Parathyroid adenoma (tissue), 2 donors: Measurements from ENCODE around the gene GPS1.

Source experiments
- H2AFZ ChIP-seq: fragments of 300-600 bp; sonication (generic); one replicate; pipeline ENCODE4 v1.7.0; 2017; ENCODE audit warnings: antibody characterized with exemption, mild to moderate bottlenecking
- H3K27ac ChIP-seq: fragments of 300-600 bp; sonication (generic); one replicate; pipeline ENCODE4 v1.7.0; 2017
- H3K27me3 ChIP-seq: fragments of 300-600 bp; sonication (generic); one replicate; pipeline ENCODE4 v1.7.0; 2017; ENCODE audit warnings: low read length; ENCODE audit not compliant: control insufficient read depth, insufficient read depth
- H3K36me3 ChIP-seq: fragments of 300-600 bp; sonication (generic); one replicate; pipeline ENCODE4 v1.7.0; 2017; ENCODE audit warnings: low read length; ENCODE audit not compliant: control insufficient read depth, insufficient read depth
- H3K4me1 ChIP-seq: fragments of 300-600 bp; sonication (generic); one replicate; pipeline ENCODE4 v1.7.0; 2017; ENCODE audit warnings: control low read depth
- H3K4me2 ChIP-seq: fragments of 300-600 bp; sonication (generic); one replicate; pipeline ENCODE4 v1.7.0; 2017; ENCODE audit warnings: low read length
- H3K4me3 ChIP-seq: fragments of 300-600 bp; sonication (generic); one replicate; pipeline ENCODE4 v1.7.0; 2017; ENCODE audit warnings: low read depth, low read length
- H3K79me2 ChIP-seq: fragments of 300-600 bp; sonication (generic); one replicate; pipeline ENCODE4 v1.7.0; 2017; ENCODE audit warnings: control low read depth
- H3K9ac ChIP-seq: fragments of 300-600 bp; sonication (generic); one replicate; pipeline ENCODE4 v1.7.0; 2017; ENCODE audit warnings: mild to moderate bottlenecking
- H3K9me3 ChIP-seq: fragments of 300-600 bp; sonication (generic); one replicate; pipeline ENCODE4 v1.7.0; 2017; ENCODE audit warnings: low read length; ENCODE audit not compliant: control insufficient read depth
- CTCF ChIP-seq: fragments of 300-600 bp; sonication (generic); IDR thresholded peaks from one replicate; pipeline ENCODE4 v1.7.0; 2017; ENCODE audit warnings: antibody characterized with exemption, mild to moderate bottlenecking
- donor health status: primary hyperparathyroidism.

The GPS1 gene

GRCh38 chr17:82080789-82081464 is 29.2 kb downstream of the GPS1 start:
- no peaks in the 10 kb centered on the region for H3K79me2 ChIP-seq
- H3K4me1 ChIP-seq = no peaks in the 10 kb centered on the region
- no peaks in the 10 kb centered on the region for H3K27me3 ChIP-seq
- no peak overlapping the region for H3K9ac ChIP-seq
- no peak overlapping the region for H3K4me3 ChIP-seq
- H3K4me2 ChIP-seq = no peak overlapping the region
- H2AFZ ChIP-seq = no peak overlapping the region
- TF ChIP-seq CTCF = no peak
- H3K36me3 ChIP-seq = no peaks in the 10 kb centered on the region
- no peaks in the 10 kb centered on the region for H3K9me3 ChIP-seq
- H3K27ac ChIP-seq = no peak overlapping the region

GRCh38 chr17:82081546-82081945 is 29.8 kb downstream of the GPS1 start:
- Histone ChIP-seq H2AFZ (no peak overlapping the region), H3K79me2 (no peaks in the 10 kb centered on the region), H3K4me3 (no peak overlapping the region), H3K27me3 (no peaks in the 10 kb centered on the region), H3K4me2 (no peak overlapping the region), H3K9me3 (no peaks in the 10 kb centered on the region), H3K27ac (no peak overlapping the region), H3K4me1 (no peaks in the 10 kb centered on the region), H3K36me3 (no peaks in the 10 kb centered on the region), H3K9ac (no peak overlapping the region)
- no peak for TF ChIP-seq CTCF

DNA sequence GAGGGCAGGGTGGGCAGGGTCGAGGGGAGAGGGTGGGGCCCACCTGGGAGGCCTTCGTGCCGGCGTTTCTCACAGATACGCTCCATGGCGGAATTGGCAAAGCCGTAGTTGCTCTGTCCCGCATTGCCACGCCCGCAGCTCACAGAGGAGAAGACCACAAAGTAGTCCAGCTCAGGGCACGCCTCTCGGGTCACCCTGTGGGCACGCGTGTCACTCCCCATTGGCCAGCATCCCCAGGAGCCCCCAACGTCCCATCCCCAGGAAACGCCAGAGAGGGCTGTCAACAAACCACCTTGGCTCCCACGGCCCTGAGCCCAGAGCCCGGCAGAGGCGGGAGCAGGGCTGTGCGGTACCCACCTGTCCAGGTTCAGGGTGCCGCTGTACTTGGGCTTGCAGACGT is 30.3 kb downstream of the GPS1 start:
- Histone ChIP-seq H3K79me2 (no peaks in the 10 kb centered on the region), H2AFZ (no peak overlapping the region), H3K27me3 (no peaks in the 10 kb centered on the region), H3K9me3 (no peaks in the 10 kb centered on the region), H3K27ac (no peak overlapping the region), H3K36me3 (no peaks in the 10 kb centered on the region), H3K4me1 (no peaks in the 10 kb centered on the region), H3K4me3 (no peak overlapping the region), H3K4me2 (no peak overlapping the region), H3K9ac (no peak overlapping the region)
- TF ChIP-seq CTCF = no peak

DNA sequence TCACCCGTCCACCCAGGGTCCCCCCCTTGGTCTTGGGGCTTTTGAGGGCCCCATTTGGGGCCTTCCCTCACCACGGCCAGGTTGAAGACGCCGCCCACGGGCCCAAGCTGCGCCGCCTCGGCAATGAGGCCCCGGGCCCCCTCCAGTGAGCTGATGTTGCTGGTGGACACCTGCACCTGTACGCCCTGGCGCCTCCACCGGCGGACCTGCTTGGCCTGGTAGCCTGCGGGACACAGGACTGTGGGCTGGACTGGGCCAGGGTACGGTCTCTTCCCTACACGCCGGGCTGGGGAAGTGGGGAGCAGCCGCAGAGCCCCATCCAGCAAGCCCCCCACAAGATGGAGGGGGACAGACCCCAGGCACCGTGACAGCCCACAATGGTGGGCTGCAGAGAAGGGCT is 30.8 kb downstream of the GPS1 start:
- Histone ChIP-seq H3K36me3 (no peaks in the 10 kb centered on the region), H3K9ac (no peak overlapping the region), H3K27ac (no peak overlapping the region), H2AFZ (no peak overlapping the region), H3K4me1 (no peaks in the 10 kb centered on the region), H3K9me3 (no peaks in the 10 kb centered on the region), H3K27me3 (no peaks in the 10 kb centered on the region), H3K79me2 (no peaks in the 10 kb centered on the region), H3K4me3 (no peak overlapping the region), H3K4me2 (no peak overlapping the region)
- no peak for TF ChIP-seq CTCF

- H2AFZ ChIP-seq = no peak overlapping the region
- no peaks in the 10 kb centered on the region for H3K27me3 ChIP-seq
- no peak overlapping the region for H3K27ac ChIP-seq
- H3K4me1 ChIP-seq = no peaks in the 10 kb centered on the region
- H3K79me2 ChIP-seq = no peaks in the 10 kb centered on the region
- no peak overlapping the region for H3K9ac ChIP-seq
- H3K36me3 ChIP-seq = no peaks in the 10 kb centered on the region
- H3K4me2 ChIP-seq = no peak overlapping the region
- no peaks in the 10 kb centered on the region for H3K9me3 ChIP-seq
- H3K4me3 ChIP-seq = no peak overlapping the region
- no peak for TF ChIP-seq CTCF
Measured at GRCh38 chr17:82083009-82083408, 31.3 kb downstream of the GPS1 start.
